Measurements from ENCODE around the gene DCC. TPM values are rescaled to one million over a fixed set of nuclear protein-coding genes. Genes with fewer than 3 reads are reported as not detected.

DCC gene
- total RNA-seq, 2 donors from 2014 or later: 0.10 to 0.48 TPM

DNA sequence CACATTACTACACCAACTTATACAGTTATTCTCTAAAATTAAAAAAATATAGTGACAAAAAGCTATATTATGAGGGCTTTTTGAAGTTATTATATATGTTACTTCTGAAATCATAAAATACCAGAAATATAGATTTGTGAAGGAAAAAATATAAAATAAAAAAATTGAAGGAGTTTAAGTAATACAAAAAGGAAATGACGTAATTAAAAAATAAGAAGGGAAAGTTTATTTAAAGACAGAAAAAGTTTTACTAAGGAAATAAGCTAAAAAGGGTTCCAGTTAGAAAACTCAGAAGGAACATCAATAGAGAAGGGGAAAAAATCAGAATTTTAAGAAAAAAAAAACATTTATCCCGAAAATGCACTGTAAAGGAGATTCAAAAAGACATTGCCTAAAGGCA is 1187.4 kb downstream of the DCC start:
- H3K36me3 ChIP-seq: no peaks in the 10 kb centered on the region
- H3K9ac ChIP-seq (ENCODE audit: low read depth in 2 of 2, low read length in 2 of 2): no peak overlapping the region
- intact Hi-C loops (cut with DNase I): no loop called here
- no peak for DNase-seq
- TF ChIP-seq, protein P1, sequence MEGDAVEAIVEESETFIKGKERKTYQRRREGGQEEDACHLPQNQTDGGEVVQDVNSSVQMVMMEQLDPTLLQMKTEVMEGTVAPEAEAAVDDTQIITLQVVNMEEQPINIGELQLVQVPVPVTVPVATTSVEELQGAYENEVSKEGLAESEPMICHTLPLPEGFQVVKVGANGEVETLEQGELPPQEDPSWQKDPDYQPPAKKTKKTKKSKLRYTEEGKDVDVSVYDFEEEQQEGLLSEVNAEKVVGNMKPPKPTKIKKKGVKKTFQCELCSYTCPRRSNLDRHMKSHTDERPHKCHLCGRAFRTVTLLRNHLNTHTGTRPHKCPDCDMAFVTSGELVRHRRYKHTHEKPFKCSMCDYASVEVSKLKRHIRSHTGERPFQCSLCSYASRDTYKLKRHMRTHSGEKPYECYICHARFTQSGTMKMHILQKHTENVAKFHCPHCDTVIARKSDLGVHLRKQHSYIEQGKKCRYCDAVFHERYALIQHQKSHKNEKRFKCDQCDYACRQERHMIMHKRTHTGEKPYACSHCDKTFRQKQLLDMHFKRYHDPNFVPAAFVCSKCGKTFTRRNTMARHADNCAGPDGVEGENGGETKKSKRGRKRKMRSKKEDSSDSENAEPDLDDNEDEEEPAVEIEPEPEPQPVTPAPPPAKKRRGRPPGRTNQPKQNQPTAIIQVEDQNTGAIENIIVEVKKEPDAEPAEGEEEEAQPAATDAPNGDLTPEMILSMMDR (IDR thresholded peaks at IDR 0.05): no peak
- no peaks in the 10 kb centered on the region for H3K4me1 ChIP-seq
- no peaks in the 10 kb centered on the region for H3K9me3 ChIP-seq
- H3K27ac ChIP-seq: no peak overlapping the region
- no peak overlapping the region for H3K4me3 ChIP-seq
- H3K27me3 ChIP-seq: no peaks in the 10 kb centered on the region

DNA sequence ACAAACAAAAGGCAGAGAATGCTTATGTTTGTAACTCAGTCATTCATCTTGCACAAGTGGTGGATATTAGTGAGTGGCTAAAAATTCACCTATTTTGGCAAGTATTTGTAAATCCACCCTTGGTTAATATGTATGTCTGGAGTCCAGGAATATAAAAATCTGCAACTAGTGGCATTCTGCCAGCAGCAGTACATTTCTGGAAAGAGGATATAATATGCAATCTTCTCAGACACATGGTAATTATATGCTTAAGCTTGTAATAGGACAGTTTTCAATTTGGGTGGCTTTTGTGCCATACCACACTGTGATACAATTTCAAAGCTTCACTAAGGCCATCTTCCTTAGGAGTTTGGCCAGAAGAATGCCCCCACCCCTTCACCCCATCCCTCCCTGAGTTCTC is 1191.2 kb downstream of the DCC start:
- Histone ChIP-seq H3K4me1 (no peaks in the 10 kb centered on the region), H3K27me3 (no peaks in the 10 kb centered on the region), H3K36me3 (no peaks in the 10 kb centered on the region), H3K27ac (no peak overlapping the region), H3K4me3 (no peak overlapping the region), H3K9me3 (no peaks in the 10 kb centered on the region), H3K9ac (ENCODE audit: low read depth in 2 of 2, low read length in 2 of 2) (no peak overlapping the region)
- TF ChIP-seq, protein P1 (IDR thresholded peaks at IDR 0.05): no peak
- intact Hi-C loops (cut with DNase I): no loop called here
- DNase-seq: no peak

DNA sequence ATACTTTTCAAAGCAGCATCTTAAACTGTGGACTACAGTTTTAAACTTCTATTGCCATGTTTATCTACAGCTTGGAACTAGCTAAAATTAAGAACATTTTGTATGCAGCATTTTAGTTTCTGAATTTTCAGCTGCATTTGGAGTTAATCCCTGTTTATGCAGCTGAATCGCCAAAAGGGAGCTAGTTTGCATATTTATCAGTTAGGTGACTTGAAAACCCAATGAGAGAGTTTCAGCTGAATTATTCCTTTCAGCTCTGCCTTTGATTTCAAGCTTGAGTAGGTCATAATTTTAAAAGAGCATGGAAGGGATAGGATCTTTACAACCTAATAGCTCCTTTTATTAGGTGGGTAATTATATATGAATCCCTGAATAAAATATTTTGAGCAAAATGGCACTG is 1191.9 kb downstream of the DCC start:
- Histone ChIP-seq H3K9ac (ENCODE audit: low read depth in 2 of 2, low read length in 2 of 2) (no peak overlapping the region), H3K27me3 (no peaks in the 10 kb centered on the region), H3K27ac (no peak overlapping the region), H3K4me1 (no peaks in the 10 kb centered on the region), H3K4me3 (no peak overlapping the region), H3K36me3 (no peaks in the 10 kb centered on the region), H3K9me3 (no peaks in the 10 kb centered on the region)
- TF ChIP-seq, protein P1 (IDR thresholded peaks at IDR 0.05): no peak
- intact Hi-C loops (cut with DNase I): no loop called here
- no peak for DNase-seq

DNA sequence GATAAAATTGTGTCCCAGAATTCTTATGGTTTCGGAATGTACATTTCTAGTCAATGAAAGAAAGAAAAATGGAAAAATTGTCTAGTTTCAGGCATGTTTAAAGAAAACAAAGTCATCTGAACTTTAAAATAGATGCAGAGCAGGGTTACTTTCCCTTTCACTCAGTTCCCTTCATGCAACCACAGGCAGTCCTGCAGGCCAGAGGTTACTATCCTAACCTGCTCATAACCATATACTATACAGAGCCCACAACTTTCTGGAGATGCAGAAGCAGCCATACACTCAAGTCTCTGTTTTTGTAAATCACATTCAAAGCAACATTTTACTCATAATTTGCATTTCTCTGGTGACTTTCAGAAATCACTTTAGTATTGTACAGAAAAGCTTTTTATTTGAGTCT is 1194.2 kb downstream of the DCC start:
- TF ChIP-seq, protein P1 (IDR thresholded peaks at IDR 0.05): no peak

DNA sequence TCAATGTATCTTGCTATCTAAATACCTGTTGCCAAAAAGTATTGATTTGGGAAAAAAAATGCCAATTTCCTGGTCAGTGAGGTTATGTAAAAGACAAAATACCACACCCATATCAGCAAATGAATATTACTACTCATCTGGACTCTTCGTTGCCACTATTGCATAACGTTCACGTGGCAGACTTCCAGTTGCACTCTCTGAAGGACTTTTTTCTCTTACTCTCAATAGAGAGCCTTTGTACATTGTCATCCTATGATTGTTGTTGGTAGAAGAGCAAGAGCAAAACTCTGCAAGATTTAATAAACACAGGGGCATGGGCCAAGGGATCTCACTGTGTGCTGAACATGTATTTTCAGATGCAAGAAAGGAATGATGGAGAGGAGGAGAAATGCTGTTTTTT is 1194.7 kb downstream of the DCC start:
- Histone ChIP-seq H3K9me3 (no peaks in the 10 kb centered on the region), H3K27me3 (no peaks in the 10 kb centered on the region)

More for the DNA sequence above, 1194.2 kb downstream of the DCC start:
- H3K9ac ChIP-seq (ENCODE audit: low read depth in 2 of 2, low read length in 2 of 2): no peak overlapping the region
- DNase-seq: no peak
- H3K4me3 ChIP-seq: no peak overlapping the region
- no peaks in the 10 kb centered on the region for H3K27me3 ChIP-seq
- no peaks in the 10 kb centered on the region for H3K36me3 ChIP-seq
- no peaks in the 10 kb centered on the region for H3K4me1 ChIP-seq
- intact Hi-C loops (cut with DNase I): no loop called here
- no peaks in the 10 kb centered on the region for H3K9me3 ChIP-seq
- H3K27ac ChIP-seq: no peak overlapping the region

More for the DNA sequence above, 1194.7 kb downstream of the DCC start:
- H3K36me3 ChIP-seq: no peaks in the 10 kb centered on the region
- intact Hi-C loops (cut with DNase I): no loop called here
- no peak overlapping the region for H3K4me3 ChIP-seq
- no peak for DNase-seq
- H3K9ac ChIP-seq (ENCODE audit: low read depth in 2 of 2, low read length in 2 of 2): no peak overlapping the region
- TF ChIP-seq, protein P1 (IDR thresholded peaks at IDR 0.05): no peak
- H3K4me1 ChIP-seq: no peaks in the 10 kb centered on the region
- no peak overlapping the region for H3K27ac ChIP-seq

Measured in colonic mucosa (tissue), 4 donors.